IPS-11a (cell line): ENCODE measurements around the gene ZNF519.
"Not testable (repeated sequence)": the region's sequence is repeated elsewhere in the genome, so short reads cannot be mapped to it uniquely, and the experiment has no call there.

Experiments
- H3K4me3 ChIP-seq: one replicate; pipeline ENCODE4 v1.5.1; 2013; ENCODE audit warnings: low read depth, low read length, control low read depth

Gene ZNF519

DNA sequence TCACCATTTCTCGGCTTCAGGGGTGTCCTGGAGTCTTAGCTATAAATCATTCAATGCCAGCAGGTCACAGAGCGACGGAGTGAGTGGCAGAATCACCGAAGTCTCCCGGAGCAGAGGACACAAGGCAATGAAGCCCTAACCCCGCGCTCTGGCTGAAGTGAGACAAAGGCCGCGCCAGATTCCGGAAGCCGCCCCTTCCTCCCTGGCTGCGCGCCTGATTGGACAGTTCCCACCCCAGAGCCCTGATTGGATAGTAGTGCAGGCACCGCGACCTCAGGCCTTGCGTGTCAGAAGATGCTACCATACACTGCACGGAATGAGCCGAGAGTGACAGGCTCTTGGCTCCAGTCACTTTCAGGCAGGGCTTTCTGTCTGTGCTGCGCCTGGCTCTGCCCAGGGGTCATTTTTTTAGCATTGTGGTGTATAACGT lies at the start of gene ZNF519:
Gene ZNF519 (minus strand): TSS at position 165 of the 430 bp plus-strand sequence. CDS start 158 bp downstream, at position 7.
- peak within 1 kb of the TSS; percentile 67 for H3K4me3 ChIP-seq

DNA sequence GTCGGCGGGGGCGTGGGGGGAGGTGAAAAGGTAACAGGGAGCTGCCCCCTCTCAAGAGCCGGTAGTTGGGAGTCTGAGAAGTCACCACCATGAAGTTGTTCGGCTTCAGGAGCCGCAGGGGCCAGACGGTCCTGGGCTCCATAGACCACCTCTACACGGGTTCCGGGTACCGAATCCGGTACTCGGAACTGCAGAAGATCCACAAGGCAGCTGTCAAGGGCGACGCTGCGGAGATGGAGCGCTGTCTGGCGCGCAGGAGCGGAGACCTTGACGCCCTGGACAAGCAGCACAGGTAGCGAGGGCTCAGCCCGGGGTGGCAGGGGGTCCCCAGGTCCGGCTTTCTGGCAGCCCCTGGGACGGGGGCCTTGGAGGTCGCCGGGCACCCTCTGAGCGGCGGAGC lies 47.1 kb upstream of the ZNF519 start:
- H3K4me3 ChIP-seq = no peak overlapping the region

DNA sequence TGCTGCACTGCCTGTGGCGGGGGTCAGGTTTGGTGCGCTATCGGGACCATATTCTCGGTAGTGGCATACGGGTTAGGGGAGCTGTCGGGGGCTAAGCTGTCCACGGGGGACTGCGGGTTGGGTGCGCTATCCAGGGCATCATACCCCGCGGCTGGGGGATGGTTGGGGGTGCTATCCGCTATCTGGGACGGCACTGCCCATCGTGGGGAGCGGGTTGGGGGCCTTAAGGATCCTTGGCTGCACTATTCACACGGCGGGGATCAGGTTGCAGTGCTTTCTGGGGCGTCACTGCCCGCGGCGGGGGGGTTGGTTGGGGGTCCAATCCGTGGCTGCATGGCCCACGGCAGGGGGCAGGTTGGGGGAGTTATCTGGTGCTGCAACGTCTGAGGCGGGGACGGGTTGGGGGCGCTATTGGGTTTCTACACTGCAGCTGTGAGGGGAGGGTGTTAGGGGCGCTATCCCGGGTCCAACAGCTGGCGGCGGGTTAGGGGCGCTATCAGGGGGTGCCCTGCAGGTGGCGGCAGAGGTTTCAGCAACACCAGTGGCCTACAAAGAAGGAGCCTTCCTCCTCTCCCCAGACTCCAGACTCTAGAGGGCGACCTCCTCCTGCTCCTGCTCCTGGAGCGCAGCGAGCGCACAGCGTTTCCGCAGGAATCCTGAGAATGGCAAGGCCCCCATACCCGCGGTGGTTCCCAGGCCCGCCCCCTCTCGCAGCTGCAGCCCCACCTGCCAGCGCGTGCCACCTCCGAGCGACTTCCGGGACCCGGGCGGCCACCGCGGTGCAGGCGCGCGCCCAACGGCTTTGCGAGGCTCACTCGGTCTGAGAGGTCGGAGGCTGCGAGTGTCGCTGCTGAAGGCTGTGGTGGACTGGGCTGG lies 46.3 kb upstream of the ZNF519 start:
- not testable (repeated sequence) for H3K4me3 ChIP-seq

DNA sequence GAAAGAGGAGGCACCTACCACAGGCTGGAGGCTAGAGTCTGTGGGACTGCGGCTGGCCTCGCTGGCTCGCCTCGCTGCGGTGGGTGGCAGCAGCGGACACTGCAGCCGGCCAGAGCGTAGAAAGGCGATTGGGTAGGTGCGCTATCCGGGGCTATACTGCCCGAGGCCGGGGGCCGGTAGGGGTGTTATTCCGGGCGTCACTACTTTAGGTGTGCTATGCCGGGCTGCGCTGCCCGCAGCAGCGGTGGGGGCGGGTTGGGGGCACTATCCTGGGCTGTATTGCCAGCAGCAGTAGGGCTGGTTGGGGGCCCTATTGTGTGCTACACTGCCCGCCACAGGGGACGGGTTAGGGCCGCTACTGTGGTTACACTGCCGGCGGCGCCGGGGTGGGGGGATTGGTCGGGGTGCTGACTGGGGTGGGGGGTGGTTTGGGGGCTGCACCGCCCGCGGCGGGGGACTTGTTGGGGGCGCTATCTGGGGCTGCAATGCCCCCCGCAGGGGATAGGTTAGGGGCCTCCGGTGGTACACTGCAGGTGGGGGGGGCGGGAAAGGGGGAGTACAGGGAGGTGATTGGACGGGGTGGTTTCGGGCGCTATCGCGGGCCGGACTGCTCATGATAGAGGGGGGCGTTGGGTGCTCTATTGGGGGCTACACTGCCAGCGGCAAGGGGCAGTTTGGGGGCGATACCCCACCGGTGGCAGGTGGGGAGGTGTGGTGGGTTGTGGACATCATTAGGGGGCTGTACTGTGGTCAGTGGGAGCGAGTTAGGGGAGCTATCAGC lies 45.5 kb upstream of the ZNF519 start:
- H3K4me3 ChIP-seq = not testable (repeated sequence)

DNA sequence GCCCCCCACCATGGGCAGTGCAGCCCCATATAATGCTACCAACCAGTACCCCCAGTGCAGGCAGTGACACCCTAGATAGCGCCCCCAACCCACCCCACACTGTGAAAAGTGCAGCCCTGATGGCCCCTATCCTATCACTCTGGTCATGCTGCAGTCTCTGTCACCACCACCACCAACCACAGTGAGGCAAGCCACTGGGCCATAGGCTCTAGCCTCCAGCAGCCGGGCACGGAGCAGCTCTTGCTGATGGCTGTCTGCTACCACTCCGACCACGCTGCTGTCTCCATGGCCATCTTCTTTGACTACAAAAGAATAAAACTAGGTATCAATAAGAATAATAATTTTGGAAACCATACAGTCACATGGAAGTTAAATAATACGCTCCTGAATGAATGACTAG lies 43.2 kb upstream of the ZNF519 start:
- H3K4me3 ChIP-seq = not testable (repeated sequence)

DNA sequence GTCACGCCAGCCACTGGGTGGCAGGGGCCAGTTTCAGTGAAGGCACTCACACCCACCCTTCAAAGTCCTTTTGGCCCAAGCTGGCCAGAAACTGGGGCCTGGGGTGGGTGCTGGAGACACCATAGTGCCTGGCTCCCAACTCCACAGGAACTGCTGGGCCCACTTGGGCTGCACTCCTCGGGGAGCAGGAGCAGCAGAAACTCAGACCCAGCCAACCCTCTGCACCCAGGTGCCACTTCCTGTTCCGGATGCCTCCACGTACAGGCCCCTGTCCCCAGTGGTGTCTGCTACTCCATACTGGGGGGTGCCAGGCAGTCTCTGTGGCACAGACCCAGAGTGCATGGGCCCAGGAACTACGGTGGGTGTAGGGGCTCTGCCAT lies 42.5 kb upstream of the ZNF519 start:
- no peak overlapping the region for H3K4me3 ChIP-seq

GRCh38 chr18:14174002-14174705 lies 41.9 kb upstream of the ZNF519 start:
- not testable (repeated sequence) for H3K4me3 ChIP-seq

- H3K4me3 ChIP-seq = not testable (repeated sequence)
Measured at GRCh38 chr18:14173116-14173951, 41.1 kb upstream of the ZNF519 start.

DNA sequence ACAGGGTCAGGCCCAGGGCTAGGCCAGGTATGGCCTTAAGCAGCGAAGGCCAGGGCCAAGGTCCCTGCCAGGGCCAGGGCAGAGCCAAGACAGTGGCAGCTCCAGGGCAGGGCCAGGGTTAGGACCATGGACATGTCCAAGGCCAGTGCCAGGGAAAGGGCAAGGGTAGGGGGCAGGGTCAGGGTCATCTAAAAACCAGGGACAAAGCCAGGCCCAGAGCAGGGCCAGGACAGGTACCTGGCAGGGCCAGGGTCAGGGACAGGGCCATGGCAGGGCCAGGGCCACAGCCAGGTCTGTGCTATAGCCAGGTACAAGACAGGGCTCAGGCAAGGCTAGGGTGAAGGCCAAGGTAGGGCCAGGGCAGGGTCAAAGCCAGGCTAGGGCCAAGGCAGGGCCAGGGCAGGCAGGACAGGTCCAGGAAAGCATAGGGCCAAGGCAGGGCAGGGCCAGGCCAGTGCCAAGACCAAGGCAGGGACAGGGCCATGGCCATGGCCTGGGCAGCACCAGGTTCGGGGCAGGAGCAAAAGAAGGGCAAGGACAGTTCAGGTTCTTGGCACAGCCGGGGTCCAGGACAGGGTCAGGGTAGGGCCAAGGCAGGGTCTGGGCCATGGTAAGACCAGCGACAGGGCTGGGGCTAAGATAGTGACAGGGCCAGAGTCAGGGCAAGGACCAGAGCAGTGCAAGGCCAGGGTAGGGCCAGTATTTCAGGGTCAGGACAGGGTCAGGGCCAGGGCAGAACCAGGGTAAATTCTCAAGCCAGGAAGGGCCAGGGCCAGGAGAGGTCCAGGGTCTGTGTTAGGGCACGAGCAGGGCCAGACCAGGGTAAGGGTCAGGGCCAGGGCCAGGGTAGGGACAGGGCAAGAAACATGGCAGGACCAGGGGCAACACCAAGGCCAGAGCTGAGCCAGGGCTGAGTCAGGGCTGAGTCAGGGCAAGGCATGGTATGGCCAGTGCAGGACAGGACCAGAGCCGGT lies 40.2 kb upstream of the ZNF519 start:
- H3K4me3 ChIP-seq = not testable (repeated sequence)

DNA sequence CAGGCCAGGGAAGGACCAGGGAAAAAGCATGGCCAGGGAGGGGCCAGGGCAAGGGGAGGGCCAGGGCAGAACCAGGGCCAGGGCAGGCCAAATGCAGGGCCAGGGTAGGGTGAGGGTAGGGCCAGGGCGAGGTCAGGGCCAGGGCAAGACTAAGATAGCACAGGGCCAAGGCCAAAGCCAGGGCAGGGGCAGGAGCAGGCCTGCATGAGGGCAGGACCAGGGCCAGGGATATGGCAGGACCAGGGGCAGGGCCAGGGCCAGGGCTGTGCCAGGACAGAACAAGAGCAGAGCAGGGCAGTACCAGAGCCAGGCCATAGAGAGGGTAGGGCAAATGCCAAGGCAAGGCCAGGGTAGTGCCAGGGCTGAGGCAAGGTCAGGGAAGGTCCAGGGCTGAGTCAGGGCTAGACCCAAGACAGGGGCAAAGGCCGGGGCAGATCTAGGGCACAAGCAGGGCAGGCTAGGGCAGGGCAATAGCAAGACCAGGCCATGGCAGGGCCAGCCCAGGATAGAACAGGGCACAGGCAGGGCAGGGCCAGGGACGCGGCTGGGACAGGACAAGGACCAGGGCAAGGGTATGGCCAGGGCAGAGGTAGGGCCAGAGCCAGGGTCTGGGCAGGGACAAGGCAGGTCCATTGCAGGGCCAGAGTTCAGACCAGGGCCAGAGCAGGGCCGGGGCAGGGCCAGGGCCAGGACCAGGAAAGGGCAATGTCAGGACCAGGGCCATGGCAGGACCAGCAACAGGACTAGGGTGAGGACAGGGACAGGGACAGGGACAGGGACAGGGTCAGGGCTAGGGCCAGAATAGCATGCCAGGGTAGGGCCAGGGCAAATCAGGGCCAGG lies 39.3 kb upstream of the ZNF519 start:
- not testable (repeated sequence) for H3K4me3 ChIP-seq

- not testable (repeated sequence) for H3K4me3 ChIP-seq
Measured at GRCh38 chr18:14170367-14171036, 38.3 kb upstream of the ZNF519 start.

GRCh38 chr18:14162915-14163314 lies 30.7 kb upstream of the ZNF519 start:
- H3K4me3 ChIP-seq = not testable (repeated sequence)

GRCh38 chr18:14151564-14152113 lies 19.4 kb upstream of the ZNF519 start:
- H3K4me3 ChIP-seq = not testable (repeated sequence)

- H3K4me3 ChIP-seq = not testable (repeated sequence)
Measured at GRCh38 chr18:14150766-14151165, 18.5 kb upstream of the ZNF519 start.

- H3K4me3 ChIP-seq = not testable (repeated sequence)
Measured at GRCh38 chr18:14149916-14150420, 17.7 kb upstream of the ZNF519 start.

GRCh38 chr18:14149121-14149850 lies 17.1 kb upstream of the ZNF519 start:
- H3K4me3 ChIP-seq = not testable (repeated sequence)
